Mononuclear cell (primary cell): Measurements from ENCODE around the gene ZNF132. TPM values are rescaled to one million over a fixed set of nuclear protein-coding genes. Genes with fewer than 3 reads are reported as not detected.

Source experiments
- H3K27me3 ChIP-seq: 2 replicates; pipeline ENCODE4 v1.6.0; 2011; ENCODE audit warnings: low read length, control low read depth; ENCODE audit not compliant: insufficient read depth
- H3K4me1 ChIP-seq: 2 replicates; pipeline ENCODE4 v1.5.1; 2011; ENCODE audit warnings: mild to moderate bottlenecking, low read length, control low read depth; ENCODE audit not compliant: insufficient read depth
- H3K4me3 ChIP-seq: 2 replicates; pipeline ENCODE4 v1.5.1; 2011; ENCODE audit warnings: mild to moderate bottlenecking, low read length, moderate library complexity
- H3K9me3 ChIP-seq: 2 replicates; pipeline ENCODE4 v1.5.1; 2011; ENCODE audit warnings: low read depth, mild to moderate bottlenecking, control low read depth, low read length
- total RNA-seq: library from RNA; depleted of rRNA; stranded (reverse); fragments of >200 nt; gene quantifications from one replicate; pipeline ENCODE4 v1.2.3, GENCODE V29; 2012

ZNF132 gene
- total RNA-seq, 1 donor, result 1.9 TPM

- Histone ChIP-seq H3K9me3 (no peaks in the 10 kb centered on the region), H3K4me3 (no peak overlapping the region), H3K4me1 (peaks cover 7% of the 10 kb centered on the region), H3K27me3 (peaks cover 8% of the 10 kb centered on the region)
Measured at GRCh38 chr19:58392945-58393724, 46.8 kb downstream of the ZNF132 start.

- H3K4me1 ChIP-seq, result peaks cover 29% of the 10 kb centered on the region
- H3K9me3 ChIP-seq, result no peaks in the 10 kb centered on the region
- no peak overlapping the region for H3K4me3 ChIP-seq
- H3K27me3 ChIP-seq, result no peaks in the 10 kb centered on the region
Measured at GRCh38 chr19:58388175-58388526, 51.8 kb downstream of the ZNF132 start.

GRCh38 chr19:58387338-58388174 lies 52.4 kb downstream of the ZNF132 start:
- Histone ChIP-seq H3K27me3 (no peaks in the 10 kb centered on the region), H3K9me3 (no peaks in the 10 kb centered on the region), H3K4me3 (peak overlapping the region; percentile 82), H3K4me1 (peaks cover 29% of the 10 kb centered on the region)

- Histone ChIP-seq H3K4me1 (peaks cover 35% of the 10 kb centered on the region), H3K9me3 (no peaks in the 10 kb centered on the region), H3K27me3 (no peaks in the 10 kb centered on the region), H3K4me3 (peak within 1 kb of the TSS; percentile 82)
Measured at GRCh38 chr19:58386576-58387337, 53.2 kb downstream of the ZNF132 start, which contains the start of gene RPS5. TSS of gene RPS5 (plus strand) at chr19:58387269. CDS start at chr19:58388138, 869 bp downstream.

GRCh38 chr19:58385891-58386575 lies 53.9 kb downstream of the ZNF132 start:
- Histone ChIP-seq H3K4me1 (peaks cover 40% of the 10 kb centered on the region), H3K4me3 (peak overlapping the region; percentile 82), H3K27me3 (no peaks in the 10 kb centered on the region), H3K9me3 (no peaks in the 10 kb centered on the region)

- H3K27me3 ChIP-seq, result no peaks in the 10 kb centered on the region
- peaks cover 41% of the 10 kb centered on the region for H3K4me1 ChIP-seq
- no peaks in the 10 kb centered on the region for H3K9me3 ChIP-seq
- no peak overlapping the region for H3K4me3 ChIP-seq
Measured at GRCh38 chr19:58385313-58385890, 54.6 kb downstream of the ZNF132 start.

- peaks cover 46% of the 10 kb centered on the region for H3K4me1 ChIP-seq
Measured at GRCh38 chr19:58382997-58383603, 56.9 kb downstream of the ZNF132 start.

More at GRCh38 chr19:58382997-58383603, 56.9 kb downstream of the ZNF132 start:
- Histone ChIP-seq H3K9me3 (no peaks in the 10 kb centered on the region), H3K4me3 (no peak overlapping the region), H3K27me3 (no peaks in the 10 kb centered on the region)

Other genes starting within 250 kb of the ZNF132 start
- 7.2 TPM for gene ZNF544, start 211.2 kb downstream of the ZNF132 start, total RNA-seq
- gene ZNF8, start 161.2 kb downstream of the ZNF132 start, total RNA-seq, result 13.4 TPM
- 124 TPM for gene ERVK3-1, start 134.8 kb downstream of the ZNF132 start, total RNA-seq
- gene ZSCAN22, start 113.2 kb downstream of the ZNF132 start, total RNA-seq, result 0.52 TPM
- 17.7 TPM for gene A1BG, start 86.7 kb downstream of the ZNF132 start, total RNA-seq
- gene ZNF497, start 77.4 kb downstream of the ZNF132 start, total RNA-seq, result 0.31 TPM
- 0.84 TPM for gene ZNF837, start 59.1 kb downstream of the ZNF132 start, total RNA-seq
- 1,513 TPM for gene RPS5, start 52.9 kb downstream of the ZNF132 start, total RNA-seq
- gene RNF225, start 44.5 kb downstream of the ZNF132 start, total RNA-seq, result 0.42 TPM
- gene ZNF584, start 31.5 kb downstream of the ZNF132 start, total RNA-seq, result 1.3 TPM
- gene ZNF324B, start 11.5 kb upstream of the ZNF132 start, total RNA-seq, result 3.6 TPM
- 19.2 TPM for gene ZNF324, start 26.9 kb upstream of the ZNF132 start, total RNA-seq
- gene ZNF446, start 36.2 kb upstream of the ZNF132 start, total RNA-seq, result 5.5 TPM
- 1.9 TPM for gene SLC27A5, start 71.8 kb upstream of the ZNF132 start, total RNA-seq
- 2.7 TPM for gene ZBTB45, start 79.7 kb upstream of the ZNF132 start, total RNA-seq
- 152 TPM for gene TRIM28, start 103.9 kb upstream of the ZNF132 start, total RNA-seq
- gene CHMP2A, start 115.0 kb upstream of the ZNF132 start, total RNA-seq, result 32.7 TPM
- 22.5 TPM for gene UBE2M, start 118.5 kb upstream of the ZNF132 start, total RNA-seq
- gene MZF1, start 133.2 kb upstream of the ZNF132 start, total RNA-seq, result 11.4 TPM